Midbrain (tissue), 1 donor: ENCODE results near the gene GARIN5A.
"Not testable (repeated sequence)": the region's sequence is repeated elsewhere in the genome, so short reads cannot be mapped to it uniquely, and the experiment has no call there.

Source experiments
- DNase-seq: peaks from one replicate; lab custom pipeline; 2025; lab: John Stamatoyannopoulos, UW

Gene GARIN5A

DNA sequence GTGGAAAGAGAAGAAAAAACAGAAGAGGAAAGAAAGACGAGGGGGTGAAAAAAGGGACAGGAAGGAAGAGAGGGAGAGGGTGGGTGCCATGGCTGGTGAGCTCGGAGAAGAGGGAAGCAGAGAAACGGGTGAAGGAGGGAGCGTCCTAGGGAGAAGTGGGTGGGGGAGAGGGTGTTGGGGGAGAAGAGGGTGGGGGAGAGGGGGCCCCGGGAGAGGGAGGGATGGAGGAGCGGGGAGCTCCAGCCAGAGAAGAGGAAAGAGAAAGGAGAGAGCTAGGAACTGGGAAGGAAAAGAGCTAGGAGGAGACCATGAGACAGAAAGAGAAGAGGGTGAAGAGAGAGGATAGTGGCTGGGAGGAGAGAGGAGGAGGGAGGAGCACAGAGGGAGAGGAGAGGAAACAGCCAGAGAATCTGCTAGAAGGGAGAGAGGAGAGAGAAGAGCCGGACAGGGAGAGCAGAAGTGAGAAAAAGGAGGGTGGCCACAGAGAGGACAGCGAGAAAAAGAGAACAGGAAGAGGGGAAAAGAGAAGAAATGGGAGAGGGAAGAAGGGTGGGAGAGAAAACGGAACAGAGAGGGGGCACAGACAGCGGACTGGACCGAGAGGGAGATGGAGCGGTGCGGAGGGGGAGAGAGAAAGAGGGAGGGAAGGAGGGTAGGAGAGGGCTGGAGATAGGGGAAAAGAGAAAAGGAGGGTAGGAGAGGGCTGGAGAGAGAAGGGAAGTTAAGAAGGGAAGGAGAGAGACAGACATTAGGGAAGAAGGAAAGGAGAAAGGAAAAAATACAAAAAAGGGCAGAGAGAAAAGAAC is 11.9 kb upstream of the GARIN5A start:
- DNase-seq: no peak

DNA sequence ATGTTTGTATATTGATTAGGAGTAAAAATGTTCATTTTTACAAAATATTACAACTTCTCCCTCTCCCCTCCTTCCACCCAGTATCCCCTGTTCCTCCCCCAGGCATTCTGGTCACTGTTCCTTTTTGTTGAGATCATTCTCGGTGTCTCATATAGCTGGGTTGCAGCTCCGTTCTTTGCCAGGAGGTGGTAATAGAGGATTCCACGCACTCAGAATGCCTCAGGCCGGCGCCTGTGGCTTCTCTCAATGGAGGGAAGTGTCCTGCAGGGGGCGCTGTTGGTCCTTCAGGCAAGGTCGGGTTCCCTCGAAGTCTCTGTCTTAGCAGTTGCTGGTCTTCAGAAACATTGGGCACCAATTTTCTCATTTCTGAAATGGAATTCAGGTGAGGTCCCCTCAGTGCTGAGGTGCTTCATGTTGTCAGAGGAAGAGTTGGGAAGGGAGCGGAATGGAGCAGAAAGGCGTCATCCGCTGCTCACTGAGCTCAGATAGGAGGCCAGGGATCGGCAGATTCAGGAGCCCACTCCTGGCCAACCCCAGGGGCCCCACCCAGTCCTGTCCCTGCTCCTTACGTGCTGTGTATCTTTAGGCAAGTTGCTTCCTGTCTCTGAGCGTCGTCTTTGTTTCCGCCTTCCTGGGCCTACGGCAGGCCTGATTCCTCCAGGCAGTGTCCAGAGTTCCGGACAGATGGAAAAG is 10.3 kb upstream of the GARIN5A start:
- DNase-seq: no peak

DNA sequence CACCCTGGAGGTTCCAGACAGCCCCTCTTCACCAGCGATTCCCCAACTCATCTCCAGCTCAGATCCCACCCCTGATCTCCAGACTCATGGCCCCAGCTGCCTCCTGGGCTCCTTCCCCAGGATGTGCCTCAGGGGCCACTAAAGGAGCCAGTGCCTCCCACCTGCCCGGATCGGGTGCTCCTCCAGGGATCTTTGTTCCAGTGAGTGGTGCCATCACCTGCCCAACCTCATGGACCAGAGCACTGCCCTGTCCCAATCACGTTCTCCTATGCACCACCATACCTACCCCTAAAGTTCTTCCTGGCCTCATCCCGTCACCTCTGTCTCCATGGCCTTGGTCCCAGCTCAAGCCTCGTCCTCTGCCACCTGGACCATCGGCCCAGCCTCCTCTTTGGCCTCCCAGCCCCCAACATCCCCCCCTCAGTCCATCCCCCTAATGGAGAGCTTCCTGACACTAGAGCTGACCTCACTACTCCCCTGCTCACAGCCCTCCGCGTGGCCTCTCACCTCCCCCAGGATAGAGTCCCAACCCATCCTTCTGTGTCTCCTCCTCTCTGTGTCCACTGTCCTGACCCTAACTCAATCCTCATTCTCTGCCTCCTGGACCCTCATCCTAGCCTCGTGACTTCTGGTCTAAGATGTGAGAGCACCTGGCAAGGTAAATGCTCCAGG is 8.8 kb upstream of the GARIN5A start:
- no peak for DNase-seq

DNA sequence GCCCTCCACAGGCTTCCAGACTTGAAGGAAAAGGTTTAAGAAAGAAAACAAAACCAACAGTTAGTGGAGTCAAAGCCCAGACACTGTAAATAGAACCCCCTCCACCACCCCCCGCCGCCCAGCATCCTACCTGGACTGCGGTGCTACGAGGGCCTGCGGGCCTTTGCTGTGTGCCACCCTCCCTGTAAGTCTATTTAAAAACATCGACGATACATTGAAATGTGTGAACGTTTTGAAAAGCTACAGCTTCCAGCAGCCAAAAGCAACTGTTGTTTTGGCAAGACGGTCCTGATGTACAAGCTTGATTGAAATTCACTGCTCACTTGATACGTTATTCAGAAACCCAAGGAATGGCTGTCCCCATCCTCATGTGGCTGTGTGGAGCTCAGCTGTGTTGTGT is 6.3 kb upstream of the GARIN5A start:
- DNase-seq: no peak

DNA sequence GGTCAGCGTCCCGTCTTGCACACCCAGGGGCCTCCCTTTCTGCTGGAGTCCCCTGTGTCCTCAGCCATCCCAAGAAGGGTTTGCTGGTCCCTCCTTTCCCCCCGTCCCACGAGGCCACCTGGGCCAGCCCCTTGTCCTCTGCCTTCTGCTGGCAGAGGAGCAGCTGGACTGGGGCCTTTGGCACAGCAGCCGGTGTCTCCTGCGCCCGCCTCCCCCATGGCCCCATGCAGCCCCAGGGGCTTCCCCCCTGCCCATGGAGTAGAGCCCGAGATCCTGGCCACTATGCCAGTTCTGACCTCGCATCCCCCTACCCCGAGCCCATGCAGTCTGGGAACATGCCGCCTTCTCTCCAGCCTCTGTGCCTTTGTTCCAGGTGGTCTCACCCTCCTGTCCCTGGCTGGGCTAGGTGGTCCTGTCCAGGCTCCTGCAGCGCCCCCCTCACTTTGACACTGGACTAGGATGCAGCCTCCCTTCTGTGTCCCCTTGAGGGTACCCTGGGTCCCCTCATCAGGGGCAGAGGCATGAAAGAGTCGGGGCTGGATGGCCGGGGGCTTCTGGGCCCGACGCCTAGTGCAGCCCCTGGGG is 5.7 kb upstream of the GARIN5A start:
- no peak for DNase-seq

DNA sequence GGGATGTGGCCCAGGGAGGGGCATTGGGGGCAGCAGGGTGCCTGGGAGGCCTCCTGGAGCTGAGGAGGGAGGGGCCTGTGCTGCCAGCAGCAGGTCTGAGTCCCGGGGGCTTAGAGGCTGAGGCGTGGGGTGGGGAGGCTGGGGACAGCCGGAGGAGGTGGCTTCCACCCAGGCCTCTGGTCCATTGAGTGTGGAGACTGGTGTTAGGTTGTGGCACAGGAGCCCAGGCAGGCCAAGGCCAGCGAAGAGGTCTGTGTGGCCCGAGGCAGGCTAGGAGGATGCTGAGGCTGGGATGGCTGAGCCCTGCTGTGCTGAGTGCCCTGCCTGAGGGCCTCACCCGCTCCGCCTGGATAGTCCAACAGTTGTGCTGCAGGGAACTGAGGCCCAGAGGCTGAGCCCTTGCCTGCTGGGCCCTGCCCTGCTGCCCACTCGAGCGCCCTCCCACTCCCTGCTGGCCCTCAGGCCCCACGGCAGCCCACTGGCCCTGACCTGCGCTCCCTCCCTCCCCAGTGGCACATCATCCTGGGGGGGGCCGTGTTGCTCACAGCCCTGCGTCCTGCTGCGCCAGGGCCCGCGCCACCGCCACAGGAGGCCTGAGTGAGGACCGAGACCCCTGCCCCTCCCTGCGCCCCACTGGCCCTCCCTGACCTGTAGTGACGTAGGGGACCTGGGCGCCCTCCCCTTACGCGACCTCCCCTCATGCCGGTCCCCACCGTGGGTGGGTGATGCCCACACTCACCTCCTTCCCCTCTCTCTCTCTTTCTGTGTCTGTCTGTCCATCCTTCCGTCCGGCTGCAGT is 4.9 kb upstream of the GARIN5A start:
- no peak for DNase-seq

DNA sequence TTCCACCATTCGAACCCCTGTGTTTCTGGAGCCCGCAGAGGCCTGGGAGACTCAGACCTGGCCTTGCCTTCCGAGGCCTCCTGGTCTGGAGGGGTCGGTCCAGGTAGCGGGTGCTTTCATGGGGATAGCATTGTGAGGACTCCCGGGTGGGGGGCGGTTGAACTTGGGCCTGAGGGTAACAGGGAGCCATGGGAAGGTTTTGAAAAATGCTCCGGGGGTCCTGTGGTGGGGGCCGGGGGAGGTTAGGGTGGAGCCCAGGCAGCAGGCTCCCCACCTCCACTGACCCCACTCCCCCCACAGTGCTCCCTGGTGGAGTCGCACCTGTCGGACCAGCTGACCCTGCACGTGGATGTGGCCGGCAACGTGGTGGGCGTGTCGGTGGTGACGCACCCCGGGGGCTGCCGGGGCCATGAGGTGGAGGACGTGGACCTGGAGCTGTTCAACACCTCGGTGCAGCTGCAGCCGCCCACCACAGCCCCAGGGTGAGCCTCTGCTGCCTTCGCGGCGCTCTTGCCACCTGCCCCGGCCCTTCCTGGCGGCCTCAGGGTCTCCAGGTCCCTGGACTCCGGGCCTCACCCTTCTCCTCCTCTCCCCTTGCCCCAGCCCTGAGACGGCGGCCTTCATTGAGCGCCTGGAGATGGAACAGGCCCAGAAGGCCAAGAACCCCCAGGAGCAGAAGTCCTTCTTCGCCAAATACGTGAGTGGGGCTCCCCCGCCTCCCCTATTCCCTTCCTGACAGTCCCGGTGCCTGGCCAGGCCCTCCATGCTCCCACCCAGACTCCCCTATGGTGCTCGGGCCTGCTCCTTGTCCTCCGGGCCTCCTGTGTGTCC is 3.8 kb upstream of the GARIN5A start:
- no peak for DNase-seq

DNA sequence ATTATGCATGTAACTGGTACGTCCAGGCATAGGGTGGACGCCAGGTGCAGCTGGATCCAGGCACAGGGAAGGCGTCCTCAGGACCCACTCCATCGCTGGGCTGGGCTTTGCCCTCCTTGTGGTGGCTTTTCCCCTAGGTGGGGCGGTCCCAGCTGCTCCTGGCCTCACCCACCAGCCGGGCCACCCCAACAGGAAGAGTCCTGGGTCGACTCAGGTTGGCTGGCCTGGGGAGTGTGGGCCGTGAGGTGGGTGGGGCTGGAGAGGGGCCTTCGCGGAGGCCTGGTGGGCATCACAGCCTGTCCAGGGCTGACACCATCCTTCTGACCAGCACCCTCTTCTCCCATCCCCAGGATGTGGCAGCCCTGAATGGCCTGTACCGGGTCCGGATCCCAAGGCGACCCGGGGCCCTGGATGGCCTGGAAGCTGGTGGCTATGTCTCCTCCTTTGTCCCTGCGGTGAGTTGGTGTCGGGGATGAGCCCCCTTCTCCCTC is 3.2 kb upstream of the GARIN5A start:
- DNase-seq: no peak

DNA sequence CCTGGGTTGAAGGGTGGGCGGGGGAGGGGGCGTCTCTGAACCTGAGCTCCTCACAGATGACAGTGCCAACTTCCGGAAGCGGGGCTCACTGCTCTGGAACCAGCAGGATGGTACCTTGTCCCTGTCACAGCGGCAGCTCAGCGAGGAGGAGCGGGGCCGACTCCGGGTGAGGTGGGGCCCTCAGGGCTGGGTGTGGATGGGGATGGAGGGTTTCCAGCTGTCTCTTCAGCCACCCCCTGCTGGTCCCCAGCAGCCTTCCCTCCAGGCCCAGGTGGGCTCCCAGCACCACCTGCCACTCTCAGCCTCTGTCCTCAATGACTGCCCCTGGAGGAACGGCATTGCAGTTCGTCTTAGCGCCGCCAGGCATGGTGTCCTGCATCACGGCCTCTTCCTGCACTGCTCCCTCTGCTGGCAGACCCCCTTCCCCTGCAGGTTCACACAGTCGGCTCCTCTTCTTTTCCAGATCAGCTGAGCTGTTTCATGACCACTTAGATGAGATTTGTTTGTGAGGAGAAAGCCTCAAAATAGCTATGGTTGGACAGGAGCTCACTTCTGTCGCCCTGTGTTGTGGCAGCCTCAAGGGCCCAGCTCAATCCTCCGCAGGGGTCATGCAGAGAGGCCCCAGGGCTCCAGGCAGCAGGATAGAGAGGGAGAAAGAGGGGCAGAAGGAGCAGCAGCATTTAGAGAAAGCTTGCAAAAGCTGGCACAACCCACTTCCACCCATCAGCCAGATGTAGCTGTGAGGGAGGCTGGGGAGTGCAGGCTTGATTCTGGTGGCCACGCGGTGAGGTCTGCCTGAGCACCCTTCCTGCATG is 2.5 kb upstream of the GARIN5A start:
- no peak for DNase-seq

DNA sequence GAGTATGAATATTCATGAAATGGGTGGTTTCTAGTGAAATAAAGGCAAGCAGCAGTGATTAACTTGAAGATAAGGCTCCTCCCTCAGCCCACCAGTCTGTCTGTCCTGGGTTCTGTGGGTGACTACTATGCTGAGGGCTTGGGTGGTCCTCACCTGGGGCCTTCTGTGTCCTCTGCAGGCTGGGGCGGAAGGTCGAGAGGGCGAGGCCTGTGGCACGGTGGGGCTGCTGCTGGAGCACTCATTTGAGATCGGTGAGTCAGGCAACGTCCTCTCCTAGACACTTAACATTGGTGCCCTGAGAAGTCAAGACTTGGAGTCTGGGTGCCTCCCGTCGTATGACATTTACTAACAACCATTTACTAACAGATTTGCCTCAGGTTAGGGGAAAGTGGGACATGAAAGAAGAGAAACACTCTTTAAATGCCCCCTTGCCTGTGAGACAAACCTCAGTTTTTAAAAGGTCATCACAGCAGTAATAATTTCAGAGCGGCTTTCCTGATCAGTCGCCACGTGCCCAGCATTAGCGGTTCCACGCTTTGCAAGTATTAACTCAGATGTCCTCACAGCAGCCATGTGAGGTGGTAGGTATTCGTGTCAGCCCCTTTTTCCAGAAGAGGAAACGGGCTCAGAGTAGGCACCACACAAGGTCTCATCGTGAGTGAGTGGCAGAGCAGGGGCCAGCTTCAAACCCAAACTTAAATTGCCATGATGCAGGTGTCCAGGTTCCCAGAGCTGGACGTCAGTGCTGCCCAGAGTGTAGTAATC is 1.3 kb upstream of the GARIN5A start:
- DNase-seq: no peak

DNA sequence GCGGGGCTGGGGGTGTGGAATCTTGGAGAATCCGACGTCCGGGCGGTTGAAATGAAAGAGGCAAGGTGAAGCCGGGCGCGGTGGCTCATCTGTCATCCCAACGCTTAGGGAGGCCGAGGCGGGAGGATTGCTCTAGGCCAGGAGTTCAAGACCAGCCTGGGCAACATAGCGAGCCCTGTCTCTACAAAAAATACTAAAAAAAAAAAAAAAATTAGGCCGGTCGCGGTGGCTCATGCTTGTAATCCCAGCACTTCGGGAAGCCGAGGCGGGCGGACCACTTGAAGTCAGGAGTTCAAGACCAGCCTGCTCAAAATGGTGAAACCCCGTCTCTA is 225 bp upstream of the GARIN5A start:
- no peak for DNase-seq

DNA sequence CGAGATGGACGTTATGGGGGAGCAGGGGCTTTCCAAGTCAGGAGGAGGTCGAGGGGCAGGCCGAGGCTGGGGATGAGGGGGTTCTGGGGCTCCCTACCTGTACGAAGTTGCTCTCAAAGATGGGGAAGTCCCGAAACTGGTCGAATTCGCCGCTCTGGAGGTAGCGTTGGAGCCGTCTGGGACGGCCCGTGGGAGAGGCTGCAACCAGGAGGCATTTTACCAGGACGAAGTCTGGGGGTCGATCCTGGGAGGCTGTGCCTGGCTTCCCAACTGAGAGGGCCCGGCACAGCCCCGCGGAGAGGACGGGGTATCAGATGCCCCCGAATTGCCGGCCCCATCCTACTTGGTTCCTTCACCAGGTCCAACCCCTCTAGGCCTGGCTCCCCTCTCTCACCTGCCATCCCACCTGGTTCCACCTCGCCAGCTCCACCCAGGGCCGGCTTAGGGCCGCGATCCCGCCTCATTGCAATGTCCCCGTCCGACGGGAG is 868 bp downstream of the GARIN5A start:
- DNase-seq: no peak

DNA sequence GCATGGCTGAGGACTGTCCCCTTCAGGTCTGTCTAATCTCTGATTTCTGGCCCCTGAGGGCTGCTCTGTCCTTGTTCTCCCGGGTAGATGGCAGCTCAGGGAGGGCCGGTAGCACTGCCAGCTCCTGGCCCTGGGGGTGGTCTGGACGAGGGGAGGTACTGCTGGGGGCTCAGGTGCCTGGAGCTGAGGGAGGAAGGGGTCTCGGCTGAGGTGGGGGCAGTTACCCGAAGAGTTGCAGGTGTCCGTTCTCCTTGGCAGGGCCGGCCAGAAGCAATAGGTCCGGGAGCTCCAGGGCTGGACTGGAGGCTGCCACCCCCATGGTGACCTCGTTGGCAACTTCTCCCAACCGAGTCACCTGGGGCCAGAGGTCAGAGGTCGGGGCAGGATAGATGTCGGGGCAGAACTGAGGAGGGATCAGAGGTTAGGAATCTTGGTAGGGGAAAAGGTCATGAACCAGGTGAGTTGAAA is 1.5 kb downstream of the GARIN5A start:
- no peak for DNase-seq

DNA sequence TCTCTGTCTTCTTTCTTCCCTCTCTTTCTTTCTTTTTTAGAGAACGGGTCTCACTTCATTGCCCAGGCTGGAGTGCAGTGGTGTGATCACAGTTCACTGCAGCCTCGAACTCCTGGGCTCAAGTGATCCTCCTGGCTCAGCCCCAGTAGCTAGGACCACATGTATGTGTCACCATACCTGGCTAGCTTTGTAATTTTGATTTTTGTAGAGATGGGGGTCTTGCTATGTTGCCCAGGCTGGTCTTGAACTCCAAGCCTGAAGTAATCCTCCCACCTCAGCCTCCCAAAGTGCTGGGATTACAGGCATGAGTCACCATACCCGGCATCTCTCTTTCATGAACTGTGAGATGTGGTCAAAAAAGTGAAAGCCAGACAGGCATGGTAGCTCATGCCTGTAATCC is 3.3 kb downstream of the GARIN5A start:
- not testable (repeated sequence) for DNase-seq

DNA sequence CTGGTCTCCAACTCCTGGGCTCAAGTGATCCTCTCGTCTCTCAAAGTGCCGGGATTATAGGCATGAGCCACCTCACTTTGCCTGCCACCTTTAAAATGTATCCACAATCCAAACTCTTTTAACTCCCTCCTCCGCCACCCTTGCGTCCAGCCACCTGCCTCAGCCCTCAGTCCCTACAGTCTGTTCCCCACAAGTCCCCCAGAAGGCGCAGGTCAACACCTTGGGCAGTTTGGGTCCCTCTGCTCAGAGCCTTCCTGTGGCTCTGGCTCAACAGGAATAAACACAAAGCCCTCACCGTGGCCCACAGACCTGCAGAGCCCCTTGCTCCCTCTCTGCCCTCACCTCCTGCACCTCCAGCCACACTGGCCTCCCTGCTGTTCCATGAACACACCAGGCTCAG is 7.8 kb downstream of the GARIN5A start:
- no peak for DNase-seq

DNA sequence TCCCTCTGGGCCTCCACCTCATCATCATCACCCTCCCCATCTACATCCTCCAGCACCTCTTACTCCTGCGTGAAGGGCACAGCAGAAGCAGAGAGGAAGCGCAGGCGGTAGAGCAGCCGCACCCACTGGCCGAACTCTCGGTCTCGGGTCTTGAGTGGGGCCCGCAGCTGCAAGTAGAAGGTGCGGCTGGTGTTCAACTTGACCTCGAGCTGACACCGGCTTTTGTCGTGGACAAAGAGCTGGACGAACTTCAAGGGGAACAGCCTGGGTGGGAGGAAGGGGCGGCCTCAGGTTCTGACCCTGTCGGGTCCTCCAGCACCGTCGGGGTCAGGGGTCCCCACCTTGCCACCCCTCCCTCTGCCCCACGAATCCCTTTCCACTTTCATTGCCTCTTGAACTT is 9.1 kb downstream of the GARIN5A start:
- no peak for DNase-seq

DNA sequence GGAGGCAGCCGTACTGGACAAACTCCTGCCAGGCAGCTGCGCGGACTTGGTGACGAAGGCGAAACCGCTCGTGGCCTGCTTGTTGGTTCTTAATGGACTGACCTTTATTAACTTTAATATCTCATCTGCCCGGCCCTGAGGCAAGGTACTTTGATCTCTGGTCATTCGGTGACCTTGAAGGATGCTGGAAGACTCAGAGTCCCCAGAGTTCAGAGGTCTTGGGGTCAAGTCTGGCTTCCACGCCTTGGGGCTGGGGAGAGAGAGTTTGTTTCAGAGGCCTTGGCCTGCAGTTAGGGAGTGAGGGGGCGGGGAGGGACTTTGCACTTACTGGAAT is 10.0 kb downstream of the GARIN5A start:
- no peak for DNase-seq

DNA sequence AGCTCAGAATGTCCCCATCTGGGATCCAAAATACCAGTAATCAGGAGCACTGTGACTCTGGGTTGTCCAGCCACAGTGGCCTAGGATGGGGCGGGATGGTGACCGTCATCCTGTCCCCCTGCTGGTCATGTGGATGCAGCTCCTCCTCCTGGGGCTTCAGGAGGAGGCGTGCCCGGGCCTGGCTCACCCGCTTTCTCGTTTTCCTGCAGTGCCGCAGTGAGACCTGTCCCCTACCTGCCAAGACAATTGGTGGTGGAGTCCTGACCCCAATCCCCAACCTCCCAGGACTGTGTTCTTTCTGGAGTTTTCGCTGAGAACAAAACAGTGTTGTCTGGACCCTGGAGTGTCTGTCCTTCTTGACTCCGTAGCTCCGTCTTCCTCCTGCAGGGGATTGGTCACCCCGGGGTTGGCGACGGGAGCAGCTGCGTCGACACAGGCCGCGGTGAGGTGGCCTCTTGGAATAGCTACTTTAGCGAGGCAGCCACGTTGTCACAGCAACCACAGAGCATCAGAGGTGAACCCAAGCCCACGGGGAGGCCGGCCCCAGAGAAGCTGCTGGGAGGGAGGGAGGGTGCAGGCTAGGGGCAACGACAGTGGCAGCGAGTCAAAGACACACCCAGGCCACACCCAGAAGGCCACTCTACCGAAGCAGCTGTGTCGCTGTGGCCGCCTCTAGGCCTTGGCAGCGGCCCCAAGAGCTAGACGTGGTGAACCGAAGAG is 10.5 kb downstream of the GARIN5A start:
- no peak for DNase-seq
